Panc1 (cell line): ENCODE measurements around the gene RRAS2. TPM values are rescaled to one million over a fixed set of nuclear protein-coding genes. Genes with fewer than 3 reads are reported as not detected.

Experiments
- ATAC-seq: fragments of 200-7000 bp; cut with Tn5 transposase; 2 replicates; pipeline ENCODE4 v1.9.1; 2020; ENCODE audit warnings: mild to moderate bottlenecking, moderate library complexity
- BruUV-seq: library from RNA; stranded (reverse); fragments of 400-500 nt; replicated peaks from 2 replicates; lab custom pipeline; 2021; lab: Mats Ljungman, UMichigan
- CTCF ChIA-PET: fragments of 300-600 bp; sonication (Branson Sonifier 250); formaldehyde crosslinking; loops from one replicate; lab custom pipeline; 2022; ENCODE audit warnings: antibody characterized with exemption; lab: Charles Lee
- POLR2A ChIA-PET: fragments of 300-600 bp; sonication (Branson Sonifier 250); formaldehyde crosslinking; loops from one replicate; lab custom pipeline; 2022; ENCODE audit warnings: antibody characterized with exemption; lab: Charles Lee
- DNase-seq: peaks from one replicate; pipeline ENCODE4 v3.0.0-alpha.2; 2010; ENCODE audit warnings: low read depth, low spot score
- H3K27ac ChIP-seq: 2 replicates; pipeline ENCODE4 v1.5.1; 2011; ENCODE audit warnings: mild to moderate bottlenecking, low read length, inconsistent platforms
- H3K27me3 ChIP-seq: fragments of 200-500 bp; sonication (Bioruptor generic); 2 replicates; pipeline ENCODE4 v1.6.0; 2014; ENCODE audit warnings: low read length, inconsistent platforms; ENCODE audit not compliant: control insufficient read depth, insufficient read depth
- H3K36me3 ChIP-seq: fragments of 200-500 bp; sonication (Bioruptor generic); 2 replicates; pipeline ENCODE4 v1.5.1; 2014; ENCODE audit warnings: inconsistent platforms, mild to moderate bottlenecking, low read length, moderate library complexity; ENCODE audit not compliant: control insufficient read depth, insufficient read depth
- H3K4me1 ChIP-seq: 2 replicates; pipeline ENCODE4 v1.5.1; 2011; ENCODE audit warnings: inconsistent platforms, mild to moderate bottlenecking, low read length, moderate library complexity; ENCODE audit not compliant: control insufficient read depth, insufficient read depth
- H3K4me3 ChIP-seq, 2 experiments: 2 replicates each; pipeline ENCODE4 v1.5.1; 2011 to 2012; ENCODE audit warnings: low read depth in 2 of 2, low read length in 2 of 2, mild to moderate bottlenecking in 2 of 2, inconsistent platforms in 1 of 2, moderate library complexity in 1 of 2
- H3K9me3 ChIP-seq: fragments of 200-500 bp; sonication (Bioruptor generic); 2 replicates; pipeline ENCODE4 v1.5.1; 2014; ENCODE audit warnings: low read depth, mild to moderate bottlenecking, inconsistent platforms, low read length, moderate library complexity; ENCODE audit not compliant: control insufficient read depth, insufficient read depth
- CTCF ChIP-seq: fragments of 450-650 bp; IDR thresholded peaks from 2 replicates; pipeline ENCODE4 v1.5.1; 2017; ENCODE audit warnings: mild to moderate bottlenecking
- POLR2AphosphoS5 ChIP-seq: IDR thresholded peaks from 2 replicates; pipeline ENCODE4 v1.6.1; 2012; ENCODE audit warnings: mild to moderate bottlenecking, low read depth, low read length, moderate library complexity
- SIN3A ChIP-seq: IDR thresholded peaks from 2 replicates; pipeline ENCODE4 v1.6.1; 2012; ENCODE audit warnings: low read depth, mild to moderate bottlenecking, low read length, moderate library complexity, borderline replicate concordance; ENCODE audit not compliant: insufficient read depth
- TCF7L2 ChIP-seq: IDR thresholded peaks from 2 replicates; pipeline ENCODE4 v1.6.1; 2011; ENCODE audit warnings: mild to moderate bottlenecking, low read depth, low read length, inconsistent platforms
- in situ Hi-C: cut with HindIII; loops from 2 replicates; pipeline ENCODE4 v1.10.0; 2016; ENCODE audit warnings: low sequenced_read_pairs, low pct_unique_long_range_greater_than_20kb
- intact Hi-C: fragments of 100-400 bp; cut with micrococcal nuclease; formaldehyde crosslinking; loops from one replicate; pipeline ENCODE4 v1.10.0; 2022; ENCODE audit not compliant: unreplicated experiment
- total RNA-seq: library from RNA; stranded (reverse); gene quantifications from one replicate; pipeline ENCODE4 v1.2.1, GENCODE V29; 2021; ENCODE audit not compliant: unreplicated experiment
- TF ChIP-seq, protein P1 (sequence below), 2 experiments: IDR thresholded peaks; 2 replicates each; pipeline ENCODE4 v1.6.1; 2011 to 2012; ENCODE audit warnings: low read depth in 2 of 2, control low read depth in 1 of 2, low read length in 1 of 2, mild to moderate bottlenecking in 1 of 2, moderate library complexity in 1 of 2; ENCODE audit not compliant: insufficient read depth in 1 of 2

Gene RRAS2
- total RNA-seq, 1 experiment from 2014 or later = 58.4 TPM

- intact Hi-C loops (no loop called here), in situ Hi-C loops (no loop called here)
- Histone ChIP-seq H3K27me3 (no peaks in the 10 kb centered on the region), H3K4me3 (no peak overlapping the region), H3K9me3 (no peaks in the 10 kb centered on the region), H3K36me3 (no peaks in the 10 kb centered on the region), H3K4me1 (no peaks in the 10 kb centered on the region), H3K27ac (no peak overlapping the region)
- ATAC-seq = no peak
- DNase-seq = no peak
- BruUV-seq = no TSS peak
- ChIA-PET CTCF (no interaction called here), POLR2A (no interaction called here)
- no peak for TF ChIP-seq TCF7L2
- TF ChIP-seq CTCF = no peak
- no peak for TF ChIP-seq SIN3A
- no peak for TF ChIP-seq POLR2AphosphoS5
- TF ChIP-seq, protein P1, sequence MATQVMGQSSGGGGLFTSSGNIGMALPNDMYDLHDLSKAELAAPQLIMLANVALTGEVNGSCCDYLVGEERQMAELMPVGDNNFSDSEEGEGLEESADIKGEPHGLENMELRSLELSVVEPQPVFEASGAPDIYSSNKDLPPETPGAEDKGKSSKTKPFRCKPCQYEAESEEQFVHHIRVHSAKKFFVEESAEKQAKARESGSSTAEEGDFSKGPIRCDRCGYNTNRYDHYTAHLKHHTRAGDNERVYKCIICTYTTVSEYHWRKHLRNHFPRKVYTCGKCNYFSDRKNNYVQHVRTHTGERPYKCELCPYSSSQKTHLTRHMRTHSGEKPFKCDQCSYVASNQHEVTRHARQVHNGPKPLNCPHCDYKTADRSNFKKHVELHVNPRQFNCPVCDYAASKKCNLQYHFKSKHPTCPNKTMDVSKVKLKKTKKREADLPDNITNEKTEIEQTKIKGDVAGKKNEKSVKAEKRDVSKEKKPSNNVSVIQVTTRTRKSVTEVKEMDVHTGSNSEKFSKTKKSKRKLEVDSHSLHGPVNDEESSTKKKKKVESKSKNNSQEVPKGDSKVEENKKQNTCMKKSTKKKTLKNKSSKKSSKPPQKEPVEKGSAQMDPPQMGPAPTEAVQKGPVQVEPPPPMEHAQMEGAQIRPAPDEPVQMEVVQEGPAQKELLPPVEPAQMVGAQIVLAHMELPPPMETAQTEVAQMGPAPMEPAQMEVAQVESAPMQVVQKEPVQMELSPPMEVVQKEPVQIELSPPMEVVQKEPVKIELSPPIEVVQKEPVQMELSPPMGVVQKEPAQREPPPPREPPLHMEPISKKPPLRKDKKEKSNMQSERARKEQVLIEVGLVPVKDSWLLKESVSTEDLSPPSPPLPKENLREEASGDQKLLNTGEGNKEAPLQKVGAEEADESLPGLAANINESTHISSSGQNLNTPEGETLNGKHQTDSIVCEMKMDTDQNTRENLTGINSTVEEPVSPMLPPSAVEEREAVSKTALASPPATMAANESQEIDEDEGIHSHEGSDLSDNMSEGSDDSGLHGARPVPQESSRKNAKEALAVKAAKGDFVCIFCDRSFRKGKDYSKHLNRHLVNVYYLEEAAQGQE (IDR thresholded peaks at IDR 0.05; ENCODE audit: insufficient read depth in 1 of 2, low read depth in 2 of 2, low read length in 1 of 2) = no peak
Observed at GRCh38 chr11:14264966-14265365, 94.0 kb downstream of the RRAS2 start.

- TF ChIP-seq TCF7L2 (no peak), POLR2AphosphoS5 (no peak), CTCF (no peak), SIN3A (no peak)
- TF ChIP-seq, protein P1 (IDR thresholded peaks at IDR 0.05; ENCODE audit: insufficient read depth in 1 of 2, low read depth in 2 of 2, low read length in 1 of 2) = no peak
- Histone ChIP-seq H3K4me1 (no peaks in the 10 kb centered on the region), H3K4me3 (no peak overlapping the region), H3K27ac (no peak overlapping the region), H3K27me3 (no peaks in the 10 kb centered on the region), H3K9me3 (no peaks in the 10 kb centered on the region), H3K36me3 (no peaks in the 10 kb centered on the region)
- ChIA-PET POLR2A (interaction anchor here (0.6 kb wide), 2 partner anchors 12 to 592 kb away, joined by 3 read pairs; no protein-coding TSS in a partner anchor), CTCF (no interaction called here)
- DNase-seq = no peak
- ATAC-seq = no peak
- no TSS peak for BruUV-seq
- in situ Hi-C loops = no loop called here
- intact Hi-C loops = no loop called here
Observed at GRCh38 chr11:14262271-14262846, 96.6 kb downstream of the RRAS2 start.
